OCI-LY7 (cell line): ENCODE data around the gene TEN1.

ENCODE experiments used
- CTCF ChIP-seq: fragments of 200-600 bp; sonication (generic); conservative IDR thresholded peaks from 2 replicates; pipeline ENCODE4 v1.5.1; 2014; ENCODE audit warnings: mild to moderate bottlenecking, antibody characterized with exemption, low read length, moderate library complexity, mixed read lengths
- EZH2phosphoT487 ChIP-seq: fragments of 200-600 bp; sonication (generic); IDR thresholded peaks from 2 replicates; pipeline ENCODE4 v1.6.1; 2018; ENCODE audit warnings: low read depth, borderline replicate concordance, mild to moderate bottlenecking, mixed run types, antibody characterized with exemption, low read length, moderate library complexity, mixed read lengths

- TF ChIP-seq CTCF (no peak), EZH2phosphoT487 (no peak)
These were observed 59.0 kb downstream of the TEN1 start for GRCh38 chr17:76038050-76038449.
